ENCODE data around the gene KCNIP3.
"Not testable (repeated sequence)": the region's sequence is repeated elsewhere in the genome, so short reads cannot be mapped to it uniquely, and the experiment has no call there.

Gene KCNIP3

GRCh38 chr2:95346738-95347671 is 49.9 kb downstream of the KCNIP3 start:
- DNase-seq (ENCODE audit: low read depth in 1 of 2, low spot score in 1 of 2) = no peak

GRCh38 chr2:95347681-95348608 is 50.8 kb downstream of the KCNIP3 start:
- DNase-seq (ENCODE audit: low read depth in 1 of 2, low spot score in 1 of 2) = no peak

- no peak for DNase-seq (ENCODE audit: low read depth in 1 of 2, low spot score in 1 of 2)
Observed at GRCh38 chr2:95348609-95349567, 51.7 kb downstream of the KCNIP3 start.

- no peak for DNase-seq (ENCODE audit: low read depth in 1 of 2, low spot score in 1 of 2)
Observed at GRCh38 chr2:95349568-95350322, 52.6 kb downstream of the KCNIP3 start.

- DNase-seq (ENCODE audit: low read depth in 1 of 2, low spot score in 1 of 2) = no peak
Observed at GRCh38 chr2:95350368-95350767, 53.2 kb downstream of the KCNIP3 start.

- DNase-seq (ENCODE audit: low read depth in 1 of 2, low spot score in 1 of 2) = no peak
Observed at GRCh38 chr2:95350774-95351597, 53.8 kb downstream of the KCNIP3 start.

- DNase-seq (ENCODE audit: low read depth in 1 of 2, low spot score in 1 of 2) = no peak
Observed at GRCh38 chr2:95351598-95351915, 54.4 kb downstream of the KCNIP3 start.

GRCh38 chr2:95352310-95353054 is 55.3 kb downstream of the KCNIP3 start:
- DNase-seq (ENCODE audit: low read depth in 1 of 2, low spot score in 1 of 2) = no peak

- DNase-seq (ENCODE audit: low read depth in 1 of 2, low spot score in 1 of 2) = no peak
Observed at GRCh38 chr2:95353055-95353575, 56.0 kb downstream of the KCNIP3 start.

GRCh38 chr2:95353613-95354468 is 56.7 kb downstream of the KCNIP3 start:
- DNase-seq (ENCODE audit: low read depth in 1 of 2, low spot score in 1 of 2) = no peak

- no peak for DNase-seq (ENCODE audit: low read depth in 1 of 2, low spot score in 1 of 2)
Observed at GRCh38 chr2:95354469-95354901, 57.3 kb downstream of the KCNIP3 start.

GRCh38 chr2:95354925-95355324 is 57.8 kb downstream of the KCNIP3 start:
- no peak for DNase-seq (ENCODE audit: low read depth in 1 of 2, low spot score in 1 of 2)

- DNase-seq (ENCODE audit: low read depth in 1 of 2, low spot score in 1 of 2) = not testable (repeated sequence)
Observed at GRCh38 chr2:95355486-95355885, 58.3 kb downstream of the KCNIP3 start.

- no peak for DNase-seq (ENCODE audit: low read depth in 1 of 2, low spot score in 1 of 2)
Observed at GRCh38 chr2:95356821-95357700, 59.9 kb downstream of the KCNIP3 start.

GRCh38 chr2:95357717-95358280 is 60.7 kb downstream of the KCNIP3 start:
- DNase-seq (ENCODE audit: low read depth in 1 of 2, low spot score in 1 of 2) = no peak

- no peak for DNase-seq (ENCODE audit: low read depth in 1 of 2, low spot score in 1 of 2)
Observed at GRCh38 chr2:95359031-95359430, 61.9 kb downstream of the KCNIP3 start.

Measured in activated T-helper 1 cell treated with anti-CD3 and anti-CD28 coated beads, Interleukin-2, amount 50 U/mL, for 16 hours (primary cell).